HS-27A (cell line): Measurements from ENCODE around the gene MXRA7.
"Not testable (repeated sequence)": the region's sequence is repeated elsewhere in the genome, so short reads cannot be mapped to it uniquely, and the experiment has no call there.

Source experiments
- DNase-seq: peaks from one replicate; pipeline ENCODE4 v3.0.0-alpha.2; 2012; ENCODE audit warnings: low read depth, missing footprints

The MXRA7 gene

GRCh38 chr17:76735586-76736348 is 25.0 kb upstream of the MXRA7 start:
- no peak for DNase-seq

DNA sequence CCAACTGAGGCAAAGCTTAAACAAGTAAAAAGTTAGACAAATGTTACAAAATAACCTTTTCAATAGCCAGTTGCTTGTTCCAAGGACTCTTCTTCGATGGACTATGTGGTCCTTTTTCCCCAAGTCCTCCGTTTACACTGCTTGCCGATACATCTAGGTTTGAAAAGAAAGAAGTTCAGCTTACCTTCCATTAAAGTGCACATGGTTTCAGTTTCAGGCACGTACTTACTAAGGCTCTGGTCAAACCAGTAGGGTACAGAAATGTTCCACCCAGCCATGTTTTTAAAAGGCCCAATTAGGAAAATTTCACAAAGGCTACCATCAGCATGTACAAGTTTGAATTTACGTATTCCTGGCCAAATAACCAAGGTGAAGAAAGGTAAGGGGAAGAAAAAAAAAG is 24.2 kb upstream of the MXRA7 start:
- DNase-seq: no peak

GRCh38 chr17:76734080-76734840 is 23.5 kb upstream of the MXRA7 start:
- no peak for DNase-seq

DNA sequence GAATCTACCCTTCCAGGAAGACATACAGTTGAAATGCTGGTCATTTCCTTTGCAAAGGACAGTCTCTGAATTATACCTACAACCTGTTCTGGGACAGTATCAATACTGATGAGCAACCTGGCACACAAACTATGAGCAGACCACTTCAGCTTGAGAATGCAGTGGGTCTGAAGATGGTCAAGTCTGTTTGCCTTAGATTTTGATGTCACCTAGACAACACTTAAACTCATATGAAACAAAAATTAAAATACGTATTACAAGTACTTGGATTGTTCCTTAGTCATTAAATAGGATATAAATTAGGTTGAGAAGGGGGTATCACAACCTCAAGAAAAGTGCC is 22.8 kb upstream of the MXRA7 start:
- no peak for DNase-seq

DNA sequence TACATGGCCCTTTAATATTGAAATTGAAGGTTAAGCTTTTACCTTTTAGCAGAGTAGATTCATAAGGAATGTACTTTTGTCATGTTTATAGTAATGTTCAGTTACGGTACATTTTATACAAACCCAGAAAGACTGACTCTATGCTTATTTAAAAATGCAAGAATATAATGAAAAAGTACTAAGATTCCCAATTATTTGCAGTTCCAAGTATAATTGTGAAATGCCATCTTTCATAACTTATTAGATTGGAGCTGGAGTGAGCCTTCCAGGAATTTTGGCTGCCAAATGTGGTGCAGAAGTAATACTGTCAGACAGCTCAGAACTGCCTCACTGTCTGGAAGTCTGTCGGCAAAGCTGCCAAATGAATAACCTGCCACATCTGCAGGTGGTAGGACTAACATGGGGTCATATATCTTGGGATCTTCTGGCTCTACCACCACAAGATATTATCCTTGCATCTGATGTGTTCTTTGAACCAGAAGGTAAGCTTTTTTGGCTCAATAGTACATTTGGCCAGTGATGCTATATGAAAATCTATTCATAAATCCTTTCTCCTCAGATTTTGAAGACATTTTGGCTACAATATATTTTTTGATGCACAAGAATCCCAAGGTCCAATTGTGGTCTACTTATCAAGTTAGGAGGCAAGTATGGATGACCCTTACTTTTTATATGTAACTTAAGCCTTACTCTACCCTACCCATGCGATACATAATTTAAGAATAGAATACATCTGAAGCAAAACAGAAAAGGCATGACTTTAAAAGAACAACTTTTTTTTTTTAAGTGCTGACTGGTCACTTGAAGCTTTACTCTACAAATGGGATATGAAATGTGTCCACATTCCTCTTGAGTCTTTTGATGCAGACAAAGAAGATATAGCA is 22.2 kb upstream of the MXRA7 start:
- no peak for DNase-seq

- not testable (repeated sequence) for DNase-seq
These were observed 21.3 kb upstream of the MXRA7 start for GRCh38 chr17:76731800-76732733.

- DNase-seq: no peak
These were observed 17.1 kb upstream of the MXRA7 start for GRCh38 chr17:76727745-76728456.

DNA sequence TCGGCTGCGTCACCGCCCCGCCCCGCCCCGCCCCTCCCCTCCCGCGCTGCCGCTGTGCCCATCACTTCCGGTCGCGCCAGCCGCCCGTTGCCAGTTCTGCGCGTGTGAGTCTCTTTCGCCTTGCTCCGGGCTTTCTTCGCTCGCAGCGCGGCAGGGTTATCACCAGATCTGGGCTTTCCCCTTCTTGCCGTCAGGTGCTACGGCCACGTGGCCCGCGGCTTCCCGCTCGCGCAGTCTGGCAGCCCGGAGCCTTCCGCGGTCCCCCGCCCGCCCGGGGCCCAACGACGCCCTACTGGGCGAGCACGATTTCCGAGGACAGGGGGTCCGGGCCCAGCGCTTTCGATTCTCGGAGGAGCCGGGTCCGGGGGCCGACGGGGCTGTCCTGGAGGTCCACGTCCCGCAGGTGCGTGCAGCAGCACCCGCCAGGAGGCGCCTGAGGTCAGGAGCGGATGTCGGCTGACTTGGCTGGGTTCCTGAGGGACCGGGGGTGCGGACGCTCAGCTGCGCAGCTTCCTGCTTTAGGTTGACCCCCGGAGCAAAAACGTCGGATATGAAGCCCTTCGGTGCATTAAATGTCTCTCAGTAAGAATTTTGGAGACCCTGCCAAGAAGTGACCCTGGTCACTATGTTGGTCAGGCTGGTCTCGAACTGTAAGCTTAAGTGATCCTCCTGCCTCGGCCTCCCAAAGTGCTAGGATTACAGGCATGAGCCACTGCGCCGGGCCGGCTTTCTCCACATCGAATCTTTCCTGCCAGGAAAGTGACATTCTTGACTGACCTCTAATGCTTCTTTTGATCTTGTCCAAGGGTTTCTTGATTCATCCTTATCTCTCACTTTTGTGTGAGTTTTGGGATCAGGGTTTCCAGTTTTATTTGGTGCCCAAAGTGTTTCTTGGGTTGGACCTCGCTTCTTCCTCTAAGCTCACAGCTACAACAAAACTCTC is 16.3 kb upstream of the MXRA7 start, which contains the start of gene METTL23:
TSS of gene METTL23 (plus strand) at position 64 of the 943 bp plus-strand sequence. CDS start 2,872 bp downstream, outside the sequence.
- no peak for DNase-seq

DNA sequence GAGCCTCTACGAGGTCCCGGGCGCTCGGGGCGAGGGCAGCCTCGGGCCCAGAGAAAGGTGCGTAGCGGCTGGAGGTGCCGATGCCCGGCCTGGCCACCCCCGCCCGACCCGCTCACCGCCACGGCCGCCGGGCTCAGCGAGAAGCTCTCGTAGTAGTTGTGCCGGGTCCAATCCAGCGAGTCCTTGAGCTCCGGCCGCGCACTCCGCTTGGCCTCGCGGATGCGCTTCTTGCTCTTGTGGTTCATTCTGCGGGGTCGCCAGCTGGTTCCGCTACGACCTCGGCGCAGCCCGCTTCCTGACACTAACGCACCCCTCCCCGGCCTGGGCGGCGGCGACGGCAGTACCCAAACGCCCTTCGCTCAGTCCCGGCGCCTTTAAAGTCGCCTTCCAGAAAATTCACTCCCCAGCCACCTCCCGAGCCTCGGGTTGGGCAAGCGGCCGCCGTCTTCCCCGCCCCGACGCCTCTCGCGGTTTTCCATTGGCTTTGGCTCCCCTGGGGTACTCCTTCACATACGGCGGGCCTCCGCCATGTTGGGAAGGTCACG is 15.5 kb upstream of the MXRA7 start, which contains the start of gene JMJD6:
TSS of gene JMJD6 (minus strand) at position 376 of the 545 bp plus-strand sequence. CDS start at position 245, 131 bp downstream.
- no peak for DNase-seq

- no peak for DNase-seq
These were observed 14.9 kb upstream of the MXRA7 start for GRCh38 chr17:76725580-76726230.

DNA sequence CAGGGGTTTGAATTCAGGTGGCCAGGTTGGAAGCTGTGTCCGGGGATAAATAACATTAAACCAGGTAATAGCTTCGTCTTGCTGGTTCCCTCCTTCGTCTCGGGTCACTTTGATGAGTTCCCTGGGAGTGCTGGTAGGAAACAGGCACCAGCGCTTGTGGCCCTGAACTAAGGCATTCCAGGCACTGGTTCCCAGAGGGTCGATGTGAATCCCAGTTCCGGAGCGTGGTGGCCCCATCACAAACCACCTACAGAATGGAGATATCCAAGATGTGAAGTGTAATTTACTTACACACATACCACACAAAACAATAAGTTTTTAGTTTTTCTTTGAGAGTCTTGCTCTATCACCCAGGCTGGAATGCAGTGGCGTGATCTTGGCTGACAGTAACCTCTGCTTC is 13.0 kb upstream of the MXRA7 start:
- DNase-seq: no peak

DNA sequence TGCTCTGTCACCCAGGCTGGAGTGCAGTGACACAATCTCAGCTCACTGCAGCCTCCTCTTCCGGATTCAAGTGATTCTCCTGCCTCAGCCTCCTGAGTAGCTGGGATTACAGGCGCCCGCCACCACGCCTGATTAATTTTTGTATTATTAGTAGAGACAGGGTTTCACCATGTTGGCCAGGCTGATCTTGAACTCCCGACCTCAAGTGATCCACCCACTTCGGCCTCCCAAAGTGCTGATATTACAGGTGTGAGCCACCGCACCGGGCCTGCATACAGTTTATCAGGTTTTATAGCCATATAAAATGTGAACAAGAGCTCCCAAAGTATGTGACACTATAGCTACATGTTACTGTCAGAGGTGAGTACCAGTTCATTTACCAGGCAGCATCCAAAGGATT is 12.2 kb upstream of the MXRA7 start:
- DNase-seq: not testable (repeated sequence)

- no peak for DNase-seq
These were observed 11.5 kb upstream of the MXRA7 start for GRCh38 chr17:76722279-76722678.

GRCh38 chr17:76721463-76721862 is 10.7 kb upstream of the MXRA7 start:
- DNase-seq: no peak

- DNase-seq: no peak
These were observed 10.2 kb upstream of the MXRA7 start for GRCh38 chr17:76720941-76721340.

GRCh38 chr17:76720211-76720610 is 9.4 kb upstream of the MXRA7 start:
- DNase-seq: no peak

DNA sequence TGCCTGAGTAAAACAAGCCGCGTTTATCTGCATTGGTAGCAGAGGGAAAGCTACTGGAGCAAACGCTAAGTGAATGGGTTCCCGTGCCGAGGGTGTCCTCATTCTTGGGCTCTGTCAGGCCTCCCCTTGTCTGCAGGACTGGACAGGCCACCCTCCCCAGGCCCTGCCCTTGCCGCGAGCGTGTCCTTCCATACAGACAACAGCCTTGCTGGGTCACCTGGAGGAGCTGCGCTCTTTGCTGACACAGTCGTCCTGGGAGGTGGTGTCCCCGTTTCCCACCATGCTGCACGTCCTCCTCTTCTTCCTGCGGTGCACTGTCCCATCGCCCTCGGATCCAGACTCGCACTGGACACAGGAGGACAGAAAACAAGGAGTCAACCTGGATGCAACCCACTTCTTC is 7.8 kb upstream of the MXRA7 start:
- no peak for DNase-seq

DNA sequence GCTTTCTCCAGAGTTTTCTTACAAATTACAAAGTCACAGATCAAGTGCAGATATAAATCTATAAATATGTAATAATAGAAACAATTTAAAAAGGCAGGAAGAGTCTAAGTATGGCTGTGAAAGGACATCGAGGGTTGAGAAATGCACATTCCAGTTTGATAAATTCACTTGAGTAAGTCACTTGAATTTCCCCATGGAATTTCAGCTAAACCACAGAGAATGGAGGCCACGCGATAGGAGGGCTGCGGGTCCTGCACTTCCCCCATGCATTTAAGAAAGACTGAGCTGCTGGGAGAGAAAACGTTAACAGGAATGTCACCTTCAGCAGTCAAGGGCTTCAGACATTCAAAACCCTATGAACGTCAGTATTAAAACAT is 6.1 kb upstream of the MXRA7 start:
- DNase-seq: no peak
